Stimulated activated CD8-positive, alpha-beta memory T cell treated with anti-CD3 and anti-CD28 coated beads, Interleukin-7, amount 100 ng/mL, for 1 hour (primary cell): ENCODE data around the gene SART1.
"Not testable (repeated sequence)": the region's sequence is repeated elsewhere in the genome, so short reads cannot be mapped to it uniquely, and the experiment has no call there.

ENCODE experiments used
- DNase-seq, 2 donors: peaks; one replicate each; pipeline ENCODE4 v3.0.0-alpha.2; 2020; ENCODE audit warnings: low read depth in 2 of 2

SART1 gene

GRCh38 chr11:66015454-66015881 is 53.9 kb downstream of the SART1 start:
- no peak for DNase-seq

GRCh38 chr11:66015936-66016792 is 54.6 kb downstream of the SART1 start:
- DNase-seq = no peak

GRCh38 chr11:66016793-66017177 is 55.3 kb downstream of the SART1 start:
- no peak for DNase-seq

- DNase-seq = no peak
Observed at GRCh38 chr11:66017321-66017720, 55.8 kb downstream of the SART1 start.

GRCh38 chr11:66020212-66020611 is 58.7 kb downstream of the SART1 start:
- DNase-seq = no peak

GRCh38 chr11:66020618-66021357 is 59.3 kb downstream of the SART1 start:
- peak in 1 of 2 donors; percentile 16 for DNase-seq

GRCh38 chr11:66022401-66023185 is 61.1 kb downstream of the SART1 start:
- DNase-seq = peak; percentile 62 to 65

- DNase-seq = not testable (repeated sequence)
Observed at GRCh38 chr11:66023186-66023440, 61.6 kb downstream of the SART1 start.

- DNase-seq = no peak
Observed at GRCh38 chr11:66026017-66026529, 64.5 kb downstream of the SART1 start, which contains the start of gene CATSPER1. CATSPER1 (minus strand) TSS chr11:66026479; CDS start chr11:66026379, 100 bp downstream.
